D721Med (cell line): ENCODE data around the gene DEUP1.

ENCODE experiments used
- DNase-seq: peaks from one replicate; pipeline ENCODE4 v3.0.0; 2011; ENCODE audit warnings: low spot score; ENCODE audit not compliant: insufficient read length
- FAIRE-seq: peaks from 2 replicates; lab custom pipeline; 2011; peaks lifted over from hg19 to GRCh38; lab: Jason Lieb, UNC
- CTCF ChIP-seq: IDR thresholded peaks from 2 replicates; pipeline ENCODE4 v1.5.1; 2012; ENCODE audit warnings: mild to moderate bottlenecking, control low read depth; ENCODE audit not compliant: insufficient read depth; ENCODE audit errors: missing control alignments

The DEUP1 gene

GRCh38 chr11:93481279-93481678, 150.7 kb downstream of the DEUP1 start:
- DNase-seq: no peak
- no peak for FAIRE-seq

GRCh38 chr11:93481696-93482095, 151.2 kb downstream of the DEUP1 start:
- no peak for FAIRE-seq
- DNase-seq: no peak
- no peak for TF ChIP-seq CTCF

More at GRCh38 chr11:93481279-93481678, 150.7 kb downstream of the DEUP1 start:
- no peak for TF ChIP-seq CTCF

GRCh38 chr11:93482556-93482955, 152.0 kb downstream of the DEUP1 start:
- no peak for FAIRE-seq
- no peak for DNase-seq
- no peak for TF ChIP-seq CTCF

GRCh38 chr11:93484716-93485115, 154.2 kb downstream of the DEUP1 start:
- FAIRE-seq: no peak

GRCh38 chr11:93485983-93486382, 155.4 kb downstream of the DEUP1 start:
- no peak for DNase-seq
- no peak for TF ChIP-seq CTCF
- no peak for FAIRE-seq

More at GRCh38 chr11:93484716-93485115, 154.2 kb downstream of the DEUP1 start:
- no peak for TF ChIP-seq CTCF
- no peak for DNase-seq

GRCh38 chr11:93487032-93487483, 156.5 kb downstream of the DEUP1 start:
- FAIRE-seq: no peak
- no peak for DNase-seq

More at GRCh38 chr11:93487032-93487483, 156.5 kb downstream of the DEUP1 start:
- TF ChIP-seq CTCF: no peak
